HG02798 (cell line): ENCODE results near the gene EXOC3L2.

Experiments used
- ATAC-seq: cut with Tn5 transposase; IDR thresholded peaks from one replicate; pipeline ENCODE4 v1.9.1; 2021; ENCODE audit warnings: mild to moderate bottlenecking; ENCODE audit not compliant: unreplicated experiment, poor library complexity

Gene EXOC3L2

GRCh38 chr19:45186509-45187334 lies 58.5 kb downstream of the EXOC3L2 start:
- no peak for ATAC-seq

DNA sequence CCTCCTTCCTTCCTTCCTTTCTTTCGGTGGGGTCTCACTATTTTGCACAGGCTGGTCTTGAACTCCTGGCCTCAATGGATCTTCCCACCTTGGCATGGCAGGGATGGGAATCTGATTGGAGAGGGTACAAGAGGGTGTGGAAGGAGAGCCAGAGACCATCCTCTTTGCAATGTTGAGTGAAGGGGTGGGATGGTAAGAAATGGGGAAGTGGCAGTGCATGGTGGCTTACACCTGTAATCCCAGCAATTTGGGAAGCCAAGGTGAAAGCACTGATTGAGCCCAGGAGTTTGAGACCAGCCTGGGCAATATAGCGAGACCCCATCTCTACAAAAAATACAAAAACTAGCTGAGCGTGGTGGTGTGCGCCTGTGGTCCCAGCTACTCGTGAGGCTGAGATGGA lies 61.1 kb downstream of the EXOC3L2 start:
- no peak for ATAC-seq

DNA sequence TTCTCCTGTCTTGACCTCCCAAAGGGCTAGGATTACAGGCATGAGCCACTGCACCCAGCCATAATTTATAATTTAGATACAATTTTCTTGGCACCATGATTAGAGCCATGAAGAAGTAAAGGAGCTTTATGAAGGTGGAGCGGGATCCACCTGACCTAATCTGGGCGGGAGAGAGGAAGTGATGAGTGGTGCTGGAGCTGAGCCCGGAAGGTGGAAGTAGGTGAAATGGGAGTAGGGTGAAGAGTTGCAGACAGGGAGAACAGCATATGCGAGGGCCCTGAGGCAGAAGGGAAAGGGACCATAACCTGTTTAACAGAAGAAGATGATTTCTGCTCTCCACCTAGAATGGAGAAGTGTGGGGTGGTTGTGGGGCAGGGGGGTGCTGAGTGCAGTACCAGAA lies 62.4 kb downstream of the EXOC3L2 start:
- no peak for ATAC-seq

DNA sequence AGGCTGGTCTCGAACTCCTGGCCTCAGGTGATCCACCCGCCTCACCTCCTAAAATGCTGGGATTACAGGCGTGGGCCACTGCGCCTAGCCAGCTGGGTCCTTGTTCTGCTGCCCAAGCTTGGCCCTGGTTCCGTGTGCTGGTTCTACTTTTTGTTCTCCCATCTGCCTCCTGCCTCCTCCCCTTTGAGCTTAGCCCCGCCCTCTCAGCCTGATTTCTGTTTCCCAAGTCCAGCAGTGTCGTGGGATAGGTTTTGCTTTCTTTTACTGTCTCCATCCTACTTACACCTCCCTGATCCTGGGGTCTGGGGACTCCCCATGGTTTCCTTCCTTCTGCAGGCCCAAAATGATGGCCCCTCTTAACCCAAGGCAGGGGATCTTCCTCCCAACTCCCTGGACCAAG lies 64.3 kb downstream of the EXOC3L2 start:
- no peak for ATAC-seq

DNA sequence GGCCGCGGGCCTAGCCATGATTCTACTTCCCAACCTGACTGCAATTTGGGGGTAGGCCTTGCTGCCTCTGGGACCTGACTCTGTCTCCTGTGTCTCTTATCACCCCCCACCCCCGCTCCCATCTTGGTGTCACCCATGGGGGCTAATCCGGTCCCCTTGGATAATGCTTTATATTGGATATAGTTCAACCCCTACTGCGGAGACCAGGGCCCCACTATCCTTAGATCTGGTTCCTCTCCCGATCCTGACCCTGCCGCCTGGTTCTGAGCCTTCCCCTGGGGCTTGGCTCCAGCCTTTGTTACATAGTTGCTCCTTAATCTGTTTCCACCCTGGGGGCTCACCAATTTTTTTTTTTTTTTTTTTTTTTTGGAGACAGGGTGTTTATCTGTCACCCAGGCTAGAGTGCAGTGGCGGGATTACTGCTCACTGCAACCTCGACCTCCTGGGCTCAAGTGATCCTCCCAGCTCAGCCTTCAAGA lies 65.3 kb downstream of the EXOC3L2 start:
- ATAC-seq: no peak

GRCh38 chr19:45179072-45179891 lies 65.9 kb downstream of the EXOC3L2 start:
- no peak for ATAC-seq

GRCh38 chr19:45178262-45179071 lies 66.7 kb downstream of the EXOC3L2 start, which contains the start of gene BLOC1S3:
Gene BLOC1S3, plus strand, starts transcription at chr19:45178784. Its CDS starts 513 bp downstream, at chr19:45179297.
- peak; percentile 85 for ATAC-seq

DNA sequence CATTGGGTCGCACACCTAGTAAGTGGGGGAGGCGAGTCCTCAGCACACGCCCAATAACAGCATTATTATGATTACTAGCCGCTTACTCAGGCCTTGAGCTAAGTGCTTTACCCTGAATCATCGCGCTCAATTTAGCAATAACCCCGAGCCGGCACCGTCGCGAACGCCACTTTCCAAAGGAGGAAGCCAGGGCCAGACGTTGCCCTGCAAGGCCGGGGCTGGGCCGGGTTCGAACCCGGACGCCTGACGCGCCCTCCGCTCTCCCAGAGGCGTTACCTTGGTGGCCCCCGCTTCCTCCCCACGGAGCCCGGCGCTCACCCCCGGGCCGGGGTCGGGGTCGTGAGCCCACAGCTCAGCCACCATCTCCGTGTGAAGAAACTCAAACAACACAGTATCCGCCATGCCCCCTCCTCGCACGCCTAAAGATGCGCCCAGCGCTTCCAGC lies 67.4 kb downstream of the EXOC3L2 start, which contains the start of gene TRAPPC6A:
TSS of gene TRAPPC6A (minus strand) at position 421 of the 445 bp plus-strand sequence. CDS start at position 402, 19 bp downstream.
- no peak for ATAC-seq

DNA sequence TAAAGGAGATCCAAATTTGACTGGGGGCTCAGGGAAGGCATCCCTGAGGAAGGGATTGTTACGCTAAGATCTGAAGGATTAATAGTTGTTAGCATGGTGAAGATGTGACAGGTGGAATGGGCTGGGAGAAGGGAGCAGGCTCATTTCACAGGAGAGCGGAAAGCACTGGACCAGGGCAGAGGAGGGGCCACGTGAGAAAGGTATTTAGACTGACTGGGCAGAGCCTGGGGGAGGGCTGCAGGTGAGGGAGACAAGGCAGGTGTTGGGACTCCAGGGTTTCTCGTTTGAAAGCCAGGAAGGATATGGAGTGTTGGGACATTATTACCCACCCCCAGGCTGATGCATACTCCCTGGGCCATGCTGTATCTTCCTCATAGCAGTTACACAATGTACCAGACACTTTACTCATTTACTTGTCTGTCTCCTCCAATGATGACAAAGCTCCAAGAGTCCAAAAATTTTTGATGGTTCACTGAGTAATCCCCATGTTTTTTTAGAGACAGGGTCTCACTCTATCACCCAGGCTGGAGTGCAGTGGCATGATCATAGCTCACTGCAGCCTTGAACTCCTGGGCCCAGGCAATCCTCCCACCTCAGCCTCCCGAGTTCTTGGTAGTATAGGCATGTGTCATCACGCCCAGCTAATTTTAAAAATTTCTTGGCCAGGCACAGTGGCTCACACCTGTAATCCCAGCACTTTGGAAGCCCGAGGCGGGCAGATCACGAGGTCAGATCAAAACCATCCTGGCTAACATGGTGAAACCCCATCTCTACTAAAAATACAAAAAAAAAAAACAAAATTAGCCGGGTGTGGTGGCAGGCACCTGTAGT lies 69.5 kb downstream of the EXOC3L2 start:
- ATAC-seq: no peak

- no peak for ATAC-seq
Measured at GRCh38 chr19:45173816-45174215, 71.4 kb downstream of the EXOC3L2 start.

DNA sequence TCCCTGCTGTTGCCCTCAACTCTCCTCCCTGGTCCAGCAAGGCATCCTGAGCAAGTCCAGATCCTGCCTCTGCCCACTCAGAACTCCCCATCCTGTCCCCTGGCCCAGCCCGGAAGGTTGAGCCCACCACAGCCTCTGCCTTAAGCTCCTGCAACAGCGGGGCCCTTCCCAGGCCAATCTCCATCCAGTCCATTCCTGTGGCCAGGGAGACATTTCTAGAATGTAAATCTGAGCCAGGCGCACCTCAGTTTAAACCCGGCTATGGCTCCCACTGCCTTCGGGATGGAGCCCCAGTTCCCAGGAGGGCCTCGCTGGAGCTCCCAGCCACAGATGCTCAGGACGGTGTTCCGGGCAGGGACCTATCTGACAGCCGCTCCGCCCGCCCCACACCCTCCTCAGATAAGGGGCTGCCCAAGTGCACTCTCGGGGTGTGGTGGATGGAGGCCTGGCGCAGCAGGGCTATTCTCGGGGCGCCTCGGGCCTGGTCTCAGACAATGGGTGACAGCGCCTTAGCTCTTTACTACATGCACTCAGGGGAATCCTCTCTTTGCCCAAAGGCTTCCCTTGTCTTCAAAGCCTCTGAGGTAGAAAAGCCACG lies 72.5 kb downstream of the EXOC3L2 start:
- ATAC-seq: no peak

DNA sequence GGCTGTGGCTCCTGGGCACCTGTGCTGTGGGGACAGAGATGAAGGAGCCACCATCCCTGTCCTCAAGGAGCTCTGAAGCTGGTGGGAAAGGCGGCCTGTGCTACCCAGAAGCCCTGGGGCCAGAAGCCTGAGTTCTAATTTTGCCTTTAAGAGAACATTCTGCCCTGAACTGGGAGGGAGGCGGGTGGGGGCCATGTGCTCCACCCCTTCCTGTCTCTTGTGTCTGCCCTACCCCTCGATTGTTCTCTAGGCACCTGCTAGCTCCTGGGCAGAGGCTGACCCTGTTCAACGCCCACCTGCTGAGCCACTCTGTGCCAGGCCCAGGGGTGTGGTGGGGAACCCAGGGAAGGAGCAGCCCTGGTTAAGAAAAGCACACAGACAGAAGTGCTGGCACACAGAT lies 73.0 kb downstream of the EXOC3L2 start:
- ATAC-seq: no peak

DNA sequence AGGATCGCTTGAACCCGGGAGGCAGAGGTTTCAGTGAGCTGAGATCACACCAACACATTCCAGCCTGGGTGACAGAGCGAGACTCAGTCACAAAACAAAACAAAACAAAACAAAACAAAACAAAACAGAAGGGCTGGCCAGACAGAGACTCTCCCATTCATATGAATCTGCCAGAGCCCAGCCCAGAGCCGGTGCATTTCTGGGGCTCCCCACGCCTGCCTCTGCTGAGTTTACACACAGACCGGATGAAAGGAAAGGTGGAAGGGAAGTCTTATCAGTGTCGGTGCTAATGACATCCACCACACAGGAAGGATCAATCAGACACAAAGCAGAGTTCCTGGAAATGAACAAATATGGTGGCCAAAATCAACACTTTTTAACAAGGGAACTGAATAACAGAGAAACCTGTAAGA lies 74.0 kb downstream of the EXOC3L2 start:
- no peak for ATAC-seq

DNA sequence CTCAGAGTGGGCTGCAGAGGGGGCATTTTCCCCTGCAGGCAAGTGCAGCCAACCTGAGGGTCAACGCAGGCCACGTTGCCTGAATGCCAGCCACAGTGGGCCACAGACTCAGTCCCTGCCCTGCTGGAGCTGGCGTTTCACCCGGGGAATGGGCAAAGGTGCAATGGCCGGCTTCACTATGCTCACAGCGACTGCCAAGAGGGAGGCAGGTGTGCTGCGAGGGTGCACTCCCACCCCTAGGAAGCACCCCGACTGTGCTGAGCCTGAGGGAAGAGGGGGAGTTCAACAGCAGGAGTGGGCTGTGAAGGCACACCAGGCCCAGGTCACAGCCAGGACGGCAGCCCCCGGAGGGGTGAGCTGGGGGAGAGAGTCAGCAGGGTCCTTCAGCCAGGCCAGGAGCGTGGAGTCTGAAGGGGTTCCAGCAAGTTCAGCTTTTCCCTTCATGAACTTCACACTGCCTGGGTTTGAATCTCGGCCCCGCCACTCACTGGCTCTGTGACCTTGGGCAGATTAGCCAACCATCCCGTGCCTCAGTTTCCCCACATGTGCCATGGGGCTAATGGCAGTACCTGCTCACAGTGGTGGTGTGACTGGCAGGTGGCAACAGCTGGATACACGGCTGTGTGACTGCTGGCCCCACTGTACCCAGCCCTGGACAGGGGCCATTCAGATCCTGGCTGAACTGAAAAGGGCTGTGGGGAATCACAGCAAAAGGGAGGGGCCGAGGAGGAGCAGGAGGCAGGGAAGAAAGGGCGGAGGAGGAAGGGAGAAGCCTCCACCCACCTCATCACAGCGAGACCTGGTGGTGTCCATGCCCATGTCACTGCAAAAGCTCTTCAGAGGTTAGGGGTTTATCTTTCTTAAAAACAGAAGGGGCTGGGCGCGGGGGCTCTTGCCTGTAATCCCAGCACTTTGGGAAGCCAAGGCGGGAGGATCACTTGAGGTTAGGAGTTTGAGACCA lies 74.8 kb downstream of the EXOC3L2 start:
- ATAC-seq: no peak

DNA sequence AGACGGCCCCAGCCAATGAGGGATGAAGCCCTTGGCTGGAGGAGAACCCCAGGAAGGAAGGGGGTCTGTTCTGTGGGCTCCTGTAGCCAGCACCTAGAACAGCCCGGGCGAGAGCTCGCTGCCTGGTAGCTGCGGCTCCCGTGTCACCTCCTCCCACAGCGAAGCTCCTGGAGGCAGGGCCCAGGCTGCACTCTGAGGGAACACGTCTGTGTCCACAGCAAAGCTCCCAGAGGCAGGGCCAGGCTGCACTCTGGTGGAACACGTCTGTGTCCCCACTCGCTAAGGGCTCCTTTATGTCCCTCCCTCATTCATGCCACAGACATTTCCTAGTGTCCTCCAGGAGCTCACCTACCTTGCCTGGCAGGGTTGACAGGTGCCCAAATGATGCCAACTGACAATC lies 75.6 kb downstream of the EXOC3L2 start:
- ATAC-seq: no peak

GRCh38 chr19:45168767-45169351 lies 76.3 kb downstream of the EXOC3L2 start:
- no peak for ATAC-seq

DNA sequence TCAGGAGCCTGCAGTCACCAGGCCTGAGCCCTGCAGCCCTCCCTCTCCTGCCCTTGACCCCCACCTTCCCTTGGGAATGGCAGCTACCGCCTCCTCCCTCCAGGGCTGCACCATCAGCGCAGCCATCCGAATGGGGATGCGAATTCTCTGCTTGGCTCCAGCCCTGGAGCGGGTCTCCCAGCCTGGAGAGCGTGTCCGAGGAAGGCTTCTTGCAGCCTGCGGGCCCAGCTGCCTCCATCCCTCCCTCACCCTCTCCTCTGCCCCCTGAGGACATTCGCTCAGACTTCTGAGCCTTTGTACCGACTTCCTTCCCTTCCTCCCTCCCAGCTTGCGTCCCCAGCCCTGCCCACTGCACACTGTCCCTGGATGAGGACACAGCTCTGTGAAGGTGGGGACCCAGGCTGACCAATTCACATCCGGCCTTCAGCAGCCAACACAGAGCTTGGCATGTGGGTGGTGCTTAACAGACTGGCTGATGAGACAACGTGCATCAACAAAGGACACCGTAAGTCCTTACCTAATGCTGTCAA lies 78.4 kb downstream of the EXOC3L2 start:
- ATAC-seq: no peak
